BLaER1 (cell line): Measurements from ENCODE around the gene ERN1.

Source experiments
- H3K27ac ChIP-seq: shearing (Covaris generic); formaldehyde crosslinking; 2 replicates; pipeline ENCODE4 v1.8.1; 2022
- H3K27me3 ChIP-seq: shearing (Covaris generic); formaldehyde crosslinking; 2 replicates; pipeline ENCODE4 v1.8.1; 2022
- H3K36me3 ChIP-seq: shearing (Covaris generic); formaldehyde crosslinking; 2 replicates; pipeline ENCODE4 v1.8.1; 2022
- H3K4me1 ChIP-seq: shearing (Covaris generic); formaldehyde crosslinking; 2 replicates; pipeline ENCODE4 v1.8.1; 2022
- H3K4me2 ChIP-seq: shearing (Covaris generic); formaldehyde crosslinking; 2 replicates; pipeline ENCODE4 v1.8.1; 2022
- H3K4me3 ChIP-seq: shearing (Covaris generic); formaldehyde crosslinking; 2 replicates; pipeline ENCODE4 v1.8.1; 2022
- H3K9ac ChIP-seq: shearing (Covaris generic); formaldehyde crosslinking; 2 replicates; pipeline ENCODE4 v1.8.1; 2022
- H3K9me3 ChIP-seq: shearing (Covaris generic); formaldehyde crosslinking; 2 replicates; pipeline ENCODE4 v1.8.1; 2022
- H4K20me1 ChIP-seq: shearing (Covaris generic); formaldehyde crosslinking; 2 replicates; pipeline ENCODE4 v1.8.1; 2022
- Cebpa-rat ChIP-seq: shearing (Covaris generic); IDR thresholded peaks from 2 replicates; pipeline ENCODE4 v1.8.1; 2022

ERN1 gene

GRCh38 chr17:64103391-64104364 is 26.3 kb downstream of the ERN1 start:
- peak overlapping the region; percentile 38 for H3K4me2 ChIP-seq

GRCh38 chr17:64102627-64103390 is 27.1 kb downstream of the ERN1 start:
- no peak overlapping the region for H3K9ac ChIP-seq
- no peak overlapping the region for H3K4me2 ChIP-seq
- no peak for TF ChIP-seq Cebpa-rat
- H3K27me3 ChIP-seq = no peaks in the 10 kb centered on the region
- no peaks in the 10 kb centered on the region for H3K36me3 ChIP-seq
- H3K4me3 ChIP-seq = no peak overlapping the region
- H3K4me1 ChIP-seq = peaks cover 15% of the 10 kb centered on the region
- no peaks in the 10 kb centered on the region for H3K9me3 ChIP-seq
- no peaks in the 10 kb centered on the region for H4K20me1 ChIP-seq
- H3K27ac ChIP-seq = no peak overlapping the region

More at GRCh38 chr17:64103391-64104364, 26.3 kb downstream of the ERN1 start:
- H3K9ac ChIP-seq = no peak overlapping the region
- TF ChIP-seq Cebpa-rat = no peak
- H4K20me1 ChIP-seq = no peaks in the 10 kb centered on the region
- no peak overlapping the region for H3K27ac ChIP-seq
- H3K27me3 ChIP-seq = no peaks in the 10 kb centered on the region
- H3K36me3 ChIP-seq = no peaks in the 10 kb centered on the region
- H3K4me3 ChIP-seq = no peak overlapping the region
- H3K4me1 ChIP-seq = peaks cover 10% of the 10 kb centered on the region
- no peaks in the 10 kb centered on the region for H3K9me3 ChIP-seq

- Histone ChIP-seq H3K27ac (no peak overlapping the region), H3K36me3 (peaks cover 14% of the 10 kb centered on the region; the same call in 1 of the 2 replicates), H3K4me3 (no peak overlapping the region), H3K9me3 (peaks cover 3% of the 10 kb centered on the region; the same call in 1 of the 2 replicates), H3K27me3 (no peaks in the 10 kb centered on the region), H4K20me1 (no peaks in the 10 kb centered on the region), H3K9ac (no peak overlapping the region), H3K4me2 (no peak overlapping the region), H3K4me1 (peaks cover 31% of the 10 kb centered on the region)
- TF ChIP-seq Cebpa-rat = no peak
These were observed 30.4 kb downstream of the ERN1 start for GRCh38 chr17:64099543-64099942.

GRCh38 chr17:64097196-64097936 is 32.6 kb downstream of the ERN1 start:
- no peak for TF ChIP-seq Cebpa-rat
- H3K9ac ChIP-seq = no peak overlapping the region
- H3K4me2 ChIP-seq = peak overlapping the region; percentile 23; the same call in 1 of the 2 replicates
- H3K36me3 ChIP-seq = peaks cover 21% of the 10 kb centered on the region; the same call in 1 of the 2 replicates
- H3K27me3 ChIP-seq = no peaks in the 10 kb centered on the region
- H3K4me1 ChIP-seq = peaks cover 20% of the 10 kb centered on the region
- H3K9me3 ChIP-seq = peaks cover 3% of the 10 kb centered on the region; the same call in 1 of the 2 replicates
- no peak overlapping the region for H3K4me3 ChIP-seq
- no peak overlapping the region for H3K27ac ChIP-seq
- H4K20me1 ChIP-seq = no peaks in the 10 kb centered on the region

GRCh38 chr17:64096037-64096436 is 33.9 kb downstream of the ERN1 start:
- H3K36me3 ChIP-seq = peaks cover 21% of the 10 kb centered on the region; the same call in 1 of the 2 replicates
- no peak overlapping the region for H3K27ac ChIP-seq
- peaks cover 3% of the 10 kb centered on the region; the same call in 1 of the 2 replicates for H3K9me3 ChIP-seq
- H3K9ac ChIP-seq = no peak overlapping the region
- H3K27me3 ChIP-seq = no peaks in the 10 kb centered on the region
- no peak overlapping the region for H3K4me3 ChIP-seq
- no peaks in the 10 kb centered on the region for H4K20me1 ChIP-seq
- peaks cover 20% of the 10 kb centered on the region for H3K4me1 ChIP-seq
- TF ChIP-seq Cebpa-rat = no peak
- no peak overlapping the region for H3K4me2 ChIP-seq

GRCh38 chr17:64095144-64095882 is 34.6 kb downstream of the ERN1 start:
- Histone ChIP-seq H3K27me3 (no peaks in the 10 kb centered on the region), H3K36me3 (peaks cover 21% of the 10 kb centered on the region; the same call in 1 of the 2 replicates), H3K9me3 (peaks cover 3% of the 10 kb centered on the region; the same call in 1 of the 2 replicates), H3K4me2 (peak overlapping the region; percentile 9; the same call in 1 of the 2 replicates), H3K27ac (no peak overlapping the region), H3K4me1 (peaks cover 20% of the 10 kb centered on the region), H3K4me3 (no peak overlapping the region), H4K20me1 (no peaks in the 10 kb centered on the region), H3K9ac (no peak overlapping the region)
- TF ChIP-seq Cebpa-rat = no peak

GRCh38 chr17:64094412-64094811 is 35.5 kb downstream of the ERN1 start:
- H3K27ac ChIP-seq = no peak overlapping the region
- peaks cover 21% of the 10 kb centered on the region; the same call in 1 of the 2 replicates for H3K36me3 ChIP-seq
- H3K4me2 ChIP-seq = no peak overlapping the region
- no peaks in the 10 kb centered on the region for H3K27me3 ChIP-seq
- peaks cover 20% of the 10 kb centered on the region for H3K4me1 ChIP-seq
- no peaks in the 10 kb centered on the region for H4K20me1 ChIP-seq
- H3K9ac ChIP-seq = no peak overlapping the region
- peaks cover 3% of the 10 kb centered on the region; the same call in 1 of the 2 replicates for H3K9me3 ChIP-seq
- no peak for TF ChIP-seq Cebpa-rat
- no peak overlapping the region for H3K4me3 ChIP-seq

- Histone ChIP-seq H3K36me3 (peaks cover 21% of the 10 kb centered on the region; the same call in 1 of the 2 replicates), H3K4me2 (no peak overlapping the region), H3K27me3 (no peaks in the 10 kb centered on the region), H4K20me1 (no peaks in the 10 kb centered on the region), H3K27ac (no peak overlapping the region), H3K9me3 (peaks cover 3% of the 10 kb centered on the region; the same call in 1 of the 2 replicates), H3K9ac (no peak overlapping the region), H3K4me3 (no peak overlapping the region), H3K4me1 (peaks cover 17% of the 10 kb centered on the region)
- TF ChIP-seq Cebpa-rat = no peak
These were observed 36.9 kb downstream of the ERN1 start for GRCh38 chr17:64092952-64093451.
